Kidney tubule cell (primary cell): ENCODE results near the gene SPANXN1.
"Not testable (repeated sequence)": the region's sequence is repeated elsewhere in the genome, so short reads cannot be mapped to it uniquely, and the experiment has no call there.

ENCODE experiments used
- DNase-seq: peaks from one replicate; pipeline ENCODE4 v3.0.0-alpha.2; 2018; ENCODE audit warnings: low spot score

The SPANXN1 gene

GRCh38 chrX:145247203-145247602, at the start of gene SPANXN1:
SPANXN1 (plus strand) TSS chrX:145247503; CDS start chrX:145247587, 84 bp downstream.
- not testable (repeated sequence) for DNase-seq

GRCh38 chrX:145199078-145199477, 48.2 kb upstream of the SPANXN1 start:
- DNase-seq, result no peak

- DNase-seq, result peak; percentile 12
Measured at GRCh38 chrX:145213504-145213903, 33.8 kb upstream of the SPANXN1 start.

GRCh38 chrX:145292218-145292617, 44.9 kb downstream of the SPANXN1 start:
- no peak for DNase-seq
